CD8-positive, alpha-beta memory T cell (primary cell): Measurements from ENCODE around the gene HNF4A. TPM values are rescaled to one million over a fixed set of nuclear protein-coding genes. Genes with fewer than 3 reads are reported as not detected.

Experiments
- CTCF ChIA-PET: fragments of 350-600 bp; sonication (Branson Sonifier 250); formaldehyde crosslinking; loops from one replicate; lab custom pipeline; 2021; ENCODE audit warnings: antibody characterized with exemption; lab: Charles Lee
- POLR2A ChIA-PET: fragments of 350-600 bp; sonication (Branson Sonifier 250); formaldehyde crosslinking; loops from one replicate; lab custom pipeline; 2021; ENCODE audit warnings: antibody characterized with exemption; lab: Charles Lee
- DNase-seq, 5 donors: peaks; one replicate each; pipeline versions ENCODE4 v3.0.0 to v3.0.0-alpha.2; 2020 to 2022; ENCODE audit warnings: mixed read lengths in 1 of 5
- H3K27ac ChIP-seq: one replicate; pipeline ENCODE4 v1.7.0; 2013; ENCODE audit warnings: low read depth, mild to moderate bottlenecking, low read length, moderate library complexity
- H3K27me3 ChIP-seq: 2 replicates; pipeline ENCODE4 v1.7.0; 2013; ENCODE audit warnings: low read length, mild to moderate bottlenecking; ENCODE audit not compliant: insufficient read depth, poor library complexity, severe bottlenecking
- H3K36me3 ChIP-seq: 2 replicates; pipeline ENCODE4 v1.7.0; 2013; ENCODE audit warnings: mild to moderate bottlenecking, low read length, moderate library complexity; ENCODE audit not compliant: insufficient read depth
- H3K4me1 ChIP-seq: 2 replicates; pipeline ENCODE4 v1.7.0; 2013; ENCODE audit warnings: mild to moderate bottlenecking, low read length, moderate library complexity; ENCODE audit not compliant: insufficient read depth
- H3K4me3 ChIP-seq: 2 replicates; pipeline ENCODE4 v1.7.0; 2013; ENCODE audit warnings: mild to moderate bottlenecking, low read length
- H3K9me3 ChIP-seq: 2 replicates; pipeline ENCODE4 v1.7.0; 2013; ENCODE audit warnings: mild to moderate bottlenecking, low read length
- H3K27ac Mint-ChIP-seq, 8 donors: one replicate each; pipeline ENCODE4 v1.8.0; 2020 to 2021; ENCODE audit warnings: mixed read lengths in 8 of 8, mild to moderate bottlenecking in 6 of 8, inconsistent platforms in 3 of 8, moderate library complexity in 3 of 8
- H3K27me3 Mint-ChIP-seq, 2 donors: one replicate each; pipeline ENCODE4 v1.8.0; 2020 to 2021; ENCODE audit warnings: mixed read lengths in 2 of 2, mild to moderate bottlenecking in 1 of 2, moderate library complexity in 1 of 2
- H3K36me3 Mint-ChIP-seq, 3 donors: one replicate each; pipeline ENCODE4 v1.8.0; 2020 to 2021; ENCODE audit warnings: mixed read lengths in 3 of 3, inconsistent platforms in 1 of 3, mild to moderate bottlenecking in 1 of 3
- H3K4me1 Mint-ChIP-seq, 3 donors: one replicate each; pipeline ENCODE4 v1.8.0; 2020 to 2021; ENCODE audit warnings: mixed read lengths in 3 of 3, inconsistent platforms in 1 of 3, mild to moderate bottlenecking in 1 of 3
- H3K4me3 Mint-ChIP-seq, 7 donors: one replicate each; pipeline ENCODE4 v1.8.0; 2020 to 2021; ENCODE audit warnings: mixed read lengths in 7 of 7, mild to moderate bottlenecking in 6 of 7, moderate library complexity in 4 of 7, inconsistent platforms in 2 of 7
- H3K9me3 Mint-ChIP-seq, 5 donors: one replicate each; pipeline ENCODE4 v1.8.0; 2020 to 2022; ENCODE audit warnings: mixed read lengths in 5 of 5, mild to moderate bottlenecking in 3 of 5, moderate library complexity in 2 of 5, inconsistent platforms in 1 of 5
- polyA plus RNA-seq: library from polyadenylated mRNA; unstranded; fragments of 300-500 nt; fragmentation: Illumina TruSeq; gene quantifications from one replicate; pipeline ENCODE4 v1.2.3, GENCODE V29; 2021
- total RNA-seq, 2 experiments: library from RNA; stranded (reverse); gene quantifications; one replicate each; pipeline ENCODE4 v1.2.3, GENCODE V29; 2021

Gene HNF4A
- total and polyA plus RNA-seq, 3 experiments from 2014 or later = not detected

- no peak overlapping the region for H3K4me3 Mint-ChIP-seq
- no peaks in the 10 kb centered on the region for H3K4me1 ChIP-seq
- ChIA-PET POLR2A (no interaction called here), CTCF (interaction anchor here (0.6 kb wide), 1 partner anchor 135 kb away, joined by 3 read pairs; no protein-coding TSS in a partner anchor)
- no peak overlapping the region for H3K4me3 ChIP-seq
- no peaks in the 10 kb centered on the region for H3K36me3 ChIP-seq
- H3K27ac Mint-ChIP-seq = no peak overlapping the region
- no peaks in the 10 kb centered on the region for H3K27me3 ChIP-seq
- DNase-seq = no peak
- H3K27me3 Mint-ChIP-seq = peaks cover 8 to 23% of the 10 kb centered on the region in 2 donors
- H3K9me3 ChIP-seq = no peaks in the 10 kb centered on the region
- no peak overlapping the region for H3K27ac ChIP-seq
- no peaks in the 10 kb centered on the region for H3K9me3 Mint-ChIP-seq
- H3K4me1 Mint-ChIP-seq = no peaks in the 10 kb centered on the region
- H3K36me3 Mint-ChIP-seq = no peaks in the 10 kb centered on the region
These were observed 94.4 kb downstream of the HNF4A start for GRCh38 chr20:44449864-44450263.

- no peak overlapping the region for H3K27ac ChIP-seq
- no peaks in the 10 kb centered on the region for H3K36me3 Mint-ChIP-seq
- POLR2A ChIA-PET = no interaction called here
- no peaks in the 10 kb centered on the region for H3K4me1 Mint-ChIP-seq
- no peak overlapping the region for H3K4me3 Mint-ChIP-seq
- H3K27me3 Mint-ChIP-seq = peaks cover 8 to 23% of the 10 kb centered on the region in 2 donors
- no peaks in the 10 kb centered on the region for H3K36me3 ChIP-seq
- peak overlapping the region in 1 of 8 donors; percentile 38 for H3K27ac Mint-ChIP-seq
- no peaks in the 10 kb centered on the region for H3K27me3 ChIP-seq
- H3K9me3 Mint-ChIP-seq = no peaks in the 10 kb centered on the region
- H3K4me3 ChIP-seq = no peak overlapping the region
- no peaks in the 10 kb centered on the region for H3K9me3 ChIP-seq
- H3K4me1 ChIP-seq = no peaks in the 10 kb centered on the region
- CTCF ChIA-PET = interaction anchor here (0.6 kb wide), 1 partner anchor 136 kb away, joined by 3 read pairs; no protein-coding TSS in a partner anchor
- DNase-seq = no peak
These were observed 94.9 kb downstream of the HNF4A start for GRCh38 chr20:44450281-44450889.

- no peaks in the 10 kb centered on the region for H3K4me1 ChIP-seq
- H3K4me1 Mint-ChIP-seq = no peaks in the 10 kb centered on the region
- no peak overlapping the region for H3K27ac ChIP-seq
- POLR2A ChIA-PET = no interaction called here
- no peak overlapping the region for H3K27ac Mint-ChIP-seq
- H3K36me3 Mint-ChIP-seq = no peaks in the 10 kb centered on the region
- no peak for DNase-seq
- H3K9me3 Mint-ChIP-seq = no peaks in the 10 kb centered on the region
- H3K27me3 ChIP-seq = no peaks in the 10 kb centered on the region
- no peak overlapping the region for H3K4me3 ChIP-seq
- H3K4me3 Mint-ChIP-seq = peak overlapping the region in 1 of 7 donors; percentile 6
- CTCF ChIA-PET = no interaction called here
- H3K9me3 ChIP-seq = no peaks in the 10 kb centered on the region
- H3K36me3 ChIP-seq = no peaks in the 10 kb centered on the region
- H3K27me3 Mint-ChIP-seq = peaks cover 11 to 27% of the 10 kb centered on the region in 2 donors
These were observed 95.5 kb downstream of the HNF4A start for GRCh38 chr20:44450903-44451450.

GRCh38 chr20:44454306-44454963 is 98.9 kb downstream of the HNF4A start:
- peak overlapping the region in 1 of 8 donors; percentile 24 for H3K27ac Mint-ChIP-seq
- no peak overlapping the region for H3K4me3 ChIP-seq
- ChIA-PET CTCF (no interaction called here), POLR2A (no interaction called here)
- no peaks in the 10 kb centered on the region for H3K36me3 Mint-ChIP-seq
- no peaks in the 10 kb centered on the region for H3K27me3 ChIP-seq
- no peaks in the 10 kb centered on the region for H3K4me1 ChIP-seq
- no peaks in the 10 kb centered on the region for H3K36me3 ChIP-seq
- peaks cover 9 to 20% of the 10 kb centered on the region in 2 donors for H3K27me3 Mint-ChIP-seq
- no peaks in the 10 kb centered on the region for H3K9me3 ChIP-seq
- no peak overlapping the region for H3K4me3 Mint-ChIP-seq
- DNase-seq = no peak
- H3K4me1 Mint-ChIP-seq = no peaks in the 10 kb centered on the region
- H3K27ac ChIP-seq = no peak overlapping the region
- H3K9me3 Mint-ChIP-seq = no peaks in the 10 kb centered on the region

- no peaks in the 10 kb centered on the region for H3K36me3 Mint-ChIP-seq
These were observed 99.6 kb downstream of the HNF4A start for GRCh38 chr20:44455126-44455525.

GRCh38 chr20:44456611-44457010 is 101.1 kb downstream of the HNF4A start:
- Histone ChIP-seq H3K27me3 (no peaks in the 10 kb centered on the region), H3K27ac (no peak overlapping the region), H3K4me3 (no peak overlapping the region), H3K9me3 (no peaks in the 10 kb centered on the region), H3K36me3 (no peaks in the 10 kb centered on the region), H3K4me1 (no peaks in the 10 kb centered on the region)
- no peaks in the 10 kb centered on the region for H3K9me3 Mint-ChIP-seq
- no peaks in the 10 kb centered on the region for H3K4me1 Mint-ChIP-seq
- H3K36me3 Mint-ChIP-seq = no peaks in the 10 kb centered on the region
- H3K4me3 Mint-ChIP-seq = no peak overlapping the region
- ChIA-PET CTCF (no interaction called here), POLR2A (no interaction called here)
- peaks cover 7 to 13% of the 10 kb centered on the region in 2 donors for H3K27me3 Mint-ChIP-seq
- H3K27ac Mint-ChIP-seq = no peak overlapping the region
- no peak for DNase-seq

More at GRCh38 chr20:44455126-44455525, 99.6 kb downstream of the HNF4A start:
- H3K27ac ChIP-seq = no peak overlapping the region
- no peaks in the 10 kb centered on the region for H3K4me1 ChIP-seq
- H3K36me3 ChIP-seq = no peaks in the 10 kb centered on the region
- no peak overlapping the region for H3K4me3 ChIP-seq
- no peaks in the 10 kb centered on the region for H3K27me3 ChIP-seq
- POLR2A ChIA-PET = no interaction called here
- CTCF ChIA-PET = no interaction called here
- Mint-ChIP-seq H3K4me1 (no peaks in the 10 kb centered on the region), H3K27ac (no peak overlapping the region), H3K9me3 (no peaks in the 10 kb centered on the region), H3K4me3 (no peak overlapping the region), H3K27me3 (peaks cover 8 to 20% of the 10 kb centered on the region in 2 donors)
- DNase-seq = no peak
- H3K9me3 ChIP-seq = no peaks in the 10 kb centered on the region

- POLR2A ChIA-PET = no interaction called here
- no peaks in the 10 kb centered on the region for H3K4me1 ChIP-seq
- no peaks in the 10 kb centered on the region for H3K9me3 ChIP-seq
- no peaks in the 10 kb centered on the region for H3K27me3 ChIP-seq
- H3K4me1 Mint-ChIP-seq = no peaks in the 10 kb centered on the region
- no peak overlapping the region for H3K4me3 ChIP-seq
- H3K27me3 Mint-ChIP-seq = peaks cover 5 to 9% of the 10 kb centered on the region in 2 donors
- no peak overlapping the region for H3K4me3 Mint-ChIP-seq
- H3K27ac ChIP-seq = no peak overlapping the region
- no peak for DNase-seq
- H3K9me3 Mint-ChIP-seq = no peaks in the 10 kb centered on the region
- no peak overlapping the region for H3K27ac Mint-ChIP-seq
- H3K36me3 ChIP-seq = no peaks in the 10 kb centered on the region
- no peaks in the 10 kb centered on the region for H3K36me3 Mint-ChIP-seq
- CTCF ChIA-PET = no interaction called here
These were observed 101.5 kb downstream of the HNF4A start for GRCh38 chr20:44457016-44457415.

GRCh38 chr20:44459271-44459670 is 103.8 kb downstream of the HNF4A start:
- H3K27ac Mint-ChIP-seq = no peak overlapping the region
- no peaks in the 10 kb centered on the region for H3K36me3 ChIP-seq
- POLR2A ChIA-PET = no interaction called here
- no peaks in the 10 kb centered on the region for H3K9me3 ChIP-seq
- H3K9me3 Mint-ChIP-seq = no peaks in the 10 kb centered on the region
- CTCF ChIA-PET = interaction anchor here (0.9 to 1.8 kb wide), 2 partner anchors 148 to 245 kb away, joined by 3 to 8 read pairs; partner anchors contain the start of gene FITM2
- peaks cover 4% of the 10 kb centered on the region in 2 donors for H3K27me3 Mint-ChIP-seq
- no peaks in the 10 kb centered on the region for H3K27me3 ChIP-seq
- H3K4me3 ChIP-seq = no peak overlapping the region
- H3K4me1 ChIP-seq = no peaks in the 10 kb centered on the region
- H3K4me1 Mint-ChIP-seq = no peaks in the 10 kb centered on the region
- H3K27ac ChIP-seq = no peak overlapping the region
- no peaks in the 10 kb centered on the region for H3K36me3 Mint-ChIP-seq
- no peak overlapping the region for H3K4me3 Mint-ChIP-seq
- no peak for DNase-seq
